Stimulated activated naive CD8-positive, alpha-beta T cell treated with anti-CD3 and anti-CD28 coated beads, Interleukin-15, Interleukin-2, amounts not matched to agents 100 U/mL and 50 U/mL, for 24 hours (primary cell): Measurements from ENCODE around the gene TMEM107.
"Not testable (repeated sequence)": the region's sequence is repeated elsewhere in the genome, so short reads cannot be mapped to it uniquely, and the experiment has no call there.

Experiments
- ATAC-seq: fragments of 150-1000 bp; cut with Tn5 transposase; one replicate; pipeline ENCODE4 v1.10.0; 2021
- DNase-seq: peaks from one replicate; pipeline ENCODE4 v3.0.0; 2021

TMEM107 gene

DNA sequence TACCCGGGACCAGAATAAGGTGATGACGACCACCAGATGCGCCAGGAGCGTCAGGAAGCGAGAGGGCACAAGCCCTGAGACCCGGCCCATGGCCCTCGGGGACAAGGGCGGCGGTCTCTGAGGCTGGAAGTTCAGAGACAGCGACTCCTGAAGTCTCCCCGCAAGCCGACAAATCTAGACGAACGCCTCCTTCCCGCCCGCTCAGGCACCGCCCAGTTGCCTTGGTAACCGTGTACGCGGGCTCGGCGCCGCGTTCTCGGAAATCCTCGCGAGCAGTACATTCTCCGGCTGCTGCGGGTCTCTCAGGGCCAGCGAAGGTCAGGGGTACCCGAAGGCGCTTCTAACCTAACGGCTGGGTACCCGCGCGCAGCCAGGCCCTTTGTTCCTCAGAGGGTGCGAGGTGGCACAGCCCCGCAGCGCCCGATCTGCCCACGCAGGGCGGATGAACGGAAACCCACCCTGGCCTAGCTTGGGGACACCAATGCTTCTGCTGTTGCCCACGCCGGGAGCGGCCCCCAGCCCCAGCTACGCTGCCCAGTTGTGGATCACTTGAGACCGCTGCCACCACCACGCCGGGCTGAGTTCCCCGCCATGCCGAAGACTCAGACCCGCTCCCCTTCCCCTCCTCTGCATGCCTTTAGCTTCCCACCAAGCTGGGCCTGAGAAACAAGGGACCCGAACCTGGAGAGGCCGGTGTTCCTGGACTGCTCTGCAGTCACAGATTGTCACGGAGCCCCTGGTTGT lies at the start of gene TMEM107:
Gene TMEM107, minus strand, starts transcription at position 184 of the 744 bp plus-strand sequence. Its CDS starts 94 bp downstream, at position 90.
- DNase-seq (peak; percentile 91), ATAC-seq (peak; percentile 69)

DNA sequence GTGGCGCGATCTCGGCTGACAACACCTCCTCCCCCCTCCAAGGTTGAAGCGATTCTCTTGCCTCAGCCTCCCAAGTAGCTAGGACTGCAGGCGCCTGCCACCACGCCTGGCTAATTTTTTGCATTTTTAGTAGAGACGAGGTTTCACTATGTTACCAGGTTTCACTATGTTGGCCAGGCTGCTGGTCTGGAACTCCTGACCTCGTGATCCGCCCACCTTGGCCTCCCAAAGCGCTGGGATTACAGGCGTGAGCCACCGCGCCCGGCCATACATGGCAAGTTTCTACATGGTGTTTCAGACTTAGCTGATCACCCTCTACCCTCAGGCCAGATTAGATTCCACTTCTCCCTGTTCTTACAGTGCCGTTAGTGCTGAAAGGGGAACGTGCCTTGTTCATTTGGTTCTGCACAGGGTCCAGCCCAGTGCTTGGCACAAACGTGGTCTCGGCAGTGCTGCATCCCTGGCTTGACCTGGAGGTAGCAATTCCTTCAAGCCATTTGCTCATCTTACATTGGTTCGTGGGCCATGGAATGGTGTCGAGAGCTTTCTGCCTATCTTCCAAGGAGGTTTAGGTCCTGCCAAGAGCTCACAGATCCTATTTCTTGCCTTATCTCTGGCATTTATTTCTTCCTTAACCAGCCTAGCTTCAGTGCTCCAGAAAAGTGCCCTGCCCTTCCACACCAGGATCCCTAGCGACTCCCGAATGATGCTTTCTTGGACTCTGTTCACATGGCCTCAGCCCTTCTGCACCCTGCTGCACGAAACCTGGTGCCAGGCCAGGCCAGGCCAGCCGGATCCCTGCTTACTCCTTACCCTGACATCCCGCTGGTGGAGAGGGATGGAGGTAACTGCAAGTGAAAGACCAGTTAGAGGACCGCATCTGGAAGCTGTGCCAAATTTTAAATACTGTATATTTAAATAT lies 49.0 kb upstream of the TMEM107 start:
- ATAC-seq = no peak
- no peak for DNase-seq

DNA sequence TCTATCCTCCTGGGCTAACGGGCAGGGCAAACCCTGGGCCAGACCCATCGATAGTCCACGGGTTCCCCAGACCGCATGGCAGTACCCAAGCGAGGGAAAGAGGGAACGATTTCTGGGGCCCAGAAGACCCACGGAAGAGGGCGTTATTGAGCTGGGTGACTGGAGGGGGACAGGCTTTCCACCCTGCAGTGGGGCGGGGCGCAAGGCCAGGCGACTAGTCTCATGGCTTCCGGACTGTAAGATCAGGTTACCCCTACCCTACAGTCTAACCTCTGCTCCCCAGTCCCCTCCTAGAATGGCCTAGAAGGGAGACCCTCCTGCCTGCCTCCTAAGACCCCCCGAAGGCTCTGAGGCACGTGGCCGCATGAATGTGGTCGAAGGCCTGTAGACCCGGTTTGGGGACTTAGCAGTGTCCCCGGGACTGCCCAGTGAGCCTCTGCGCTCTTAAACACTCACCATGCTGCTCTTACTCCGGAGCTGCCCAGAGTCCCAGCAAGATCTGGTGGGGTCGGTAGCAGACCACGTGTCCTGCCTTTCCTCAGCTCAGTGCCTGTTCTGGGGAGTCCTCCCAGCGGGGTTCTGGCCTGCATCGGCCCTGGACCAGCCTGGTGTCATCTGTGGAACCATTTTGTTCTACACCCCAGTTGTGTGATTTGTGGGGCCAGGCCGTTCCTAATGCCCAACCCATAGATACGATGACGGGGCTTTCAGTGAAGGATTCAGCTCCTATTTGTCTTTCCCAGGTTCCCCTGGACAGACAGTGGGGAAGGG lies 47.4 kb upstream of the TMEM107 start:
- peak; percentile 2 for ATAC-seq

DNA sequence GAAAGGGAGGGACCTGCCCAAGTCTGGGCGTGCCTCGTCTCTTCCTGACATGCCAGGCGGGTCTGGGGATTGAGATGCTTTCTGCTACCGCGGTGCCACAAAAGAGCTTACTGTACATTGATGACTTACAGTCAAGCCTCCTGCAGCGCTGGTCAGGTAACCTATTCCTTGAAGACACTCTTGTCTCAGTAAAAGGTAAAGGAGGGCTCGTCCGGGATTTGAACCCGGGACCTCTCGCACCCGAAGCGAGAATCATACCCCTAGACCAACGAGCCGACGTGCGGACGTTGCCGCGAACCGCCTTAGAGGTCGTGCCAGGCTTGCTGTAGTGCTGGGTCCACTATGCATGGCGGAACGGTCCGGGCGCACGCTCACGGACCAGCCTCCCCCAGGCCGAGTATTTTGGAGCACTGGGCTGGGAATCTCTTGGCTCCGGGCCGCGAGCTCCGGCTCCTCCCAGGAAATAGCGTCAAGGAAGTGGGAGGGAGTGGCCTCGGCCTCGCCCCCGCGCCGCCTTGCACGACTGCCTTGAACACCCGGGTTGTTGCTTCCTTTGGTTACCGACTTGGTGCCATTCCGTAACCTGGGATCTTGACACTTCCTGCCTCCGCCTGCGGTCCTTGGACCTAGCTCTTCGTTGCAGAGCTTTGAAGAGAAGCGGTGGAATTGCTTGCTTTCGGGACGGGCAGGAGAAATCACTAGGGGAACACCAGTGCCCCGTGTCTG lies 46.6 kb upstream of the TMEM107 start:
- peak; percentile 91 for DNase-seq
- peak; percentile 45 for ATAC-seq

More for the DNA sequence above, 47.4 kb upstream of the TMEM107 start:
- peak; percentile 72 for DNase-seq

DNA sequence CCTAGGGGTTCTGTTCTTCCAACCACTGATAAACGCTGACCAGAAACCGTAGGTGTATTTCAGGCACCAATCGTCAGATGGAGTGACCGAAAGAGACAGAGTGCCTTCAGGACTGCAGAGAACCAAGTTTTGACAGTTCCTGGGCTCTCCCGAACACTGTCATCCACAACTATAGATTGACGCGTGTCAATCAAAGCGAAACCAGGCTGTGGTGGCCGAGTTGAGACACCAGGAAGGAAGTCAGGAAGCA lies 46.1 kb upstream of the TMEM107 start:
- DNase-seq (no peak), ATAC-seq (peak; percentile 33)

DNA sequence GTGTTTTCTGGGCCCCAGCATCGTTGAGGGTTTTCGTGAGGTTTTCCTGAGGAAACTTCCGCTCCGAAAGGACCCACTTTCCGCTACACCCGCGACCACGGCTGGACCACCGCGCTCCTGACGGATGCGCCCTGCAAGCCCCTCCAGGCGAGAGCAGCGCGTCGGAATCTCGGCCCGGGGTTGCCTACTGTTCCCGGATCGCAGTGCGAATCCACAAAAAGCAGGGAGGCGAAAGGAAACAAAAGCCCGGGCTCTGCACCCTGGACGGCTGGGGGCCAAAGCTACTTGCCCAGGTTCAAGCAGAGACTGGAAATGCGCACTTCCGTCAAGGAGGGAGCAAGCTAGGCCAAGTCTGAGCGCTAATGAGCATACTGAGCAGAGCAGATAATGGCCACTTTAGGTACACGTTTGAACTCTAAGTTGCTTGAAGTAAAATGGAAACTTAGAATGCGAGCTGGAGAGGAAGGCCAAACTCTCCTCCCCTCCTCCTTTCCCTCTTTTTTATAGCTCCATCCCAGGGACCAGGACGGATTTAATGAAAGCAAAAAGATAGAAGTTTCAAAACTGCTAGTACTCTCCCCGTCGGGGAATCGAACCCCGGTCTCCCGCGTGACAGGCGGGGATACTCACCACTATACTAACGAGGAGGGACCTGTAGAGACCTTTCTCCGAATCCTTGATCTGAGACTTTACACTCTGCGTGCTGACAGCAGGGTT lies 45.6 kb upstream of the TMEM107 start:
- peak; percentile 89 for DNase-seq

DNA sequence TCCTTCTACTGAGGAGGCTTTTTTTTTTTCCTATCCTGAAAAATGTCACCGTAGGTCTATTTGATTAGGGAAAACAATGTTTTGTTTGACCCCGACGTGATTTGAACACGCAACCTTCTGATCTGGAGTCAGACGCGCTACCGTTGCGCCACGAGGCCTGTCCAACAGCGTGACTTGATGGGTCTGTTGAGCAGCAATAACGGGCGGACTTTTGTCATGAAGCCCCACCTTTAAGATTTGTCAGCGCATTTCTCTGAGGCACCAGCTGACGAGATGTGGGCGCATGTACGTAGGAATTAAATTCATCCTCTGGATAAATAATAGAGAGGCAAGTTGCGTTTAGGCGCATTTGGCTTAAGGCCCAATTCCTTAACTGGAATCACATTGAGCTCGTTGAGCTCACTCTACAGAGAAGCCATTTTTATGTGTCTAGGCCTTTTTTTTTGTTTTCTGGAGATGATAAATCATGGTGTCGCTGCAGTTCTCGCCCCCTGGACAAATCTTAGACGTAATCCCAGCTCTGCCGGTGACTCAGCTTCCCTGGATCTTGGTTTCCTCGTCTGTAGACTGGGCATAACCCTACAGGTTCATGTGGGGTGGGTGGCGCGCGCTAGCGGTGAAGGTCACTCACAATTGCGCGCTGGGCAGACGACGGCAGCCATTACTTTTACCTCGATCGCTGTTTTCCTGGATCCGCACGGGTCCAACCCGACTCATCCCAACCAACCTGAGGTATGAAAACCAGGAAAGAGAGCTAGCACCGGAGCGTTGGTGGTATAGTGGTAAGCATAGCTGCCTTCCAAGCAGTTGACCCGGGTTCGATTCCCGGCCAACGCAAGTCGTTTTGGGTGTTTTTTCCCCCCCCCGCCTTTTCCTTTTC lies 44.8 kb upstream of the TMEM107 start:
- DNase-seq (peak; percentile 91), ATAC-seq (peak; percentile 28)

More for the DNA sequence above, 45.6 kb upstream of the TMEM107 start:
- peak; percentile 51 for ATAC-seq

DNA sequence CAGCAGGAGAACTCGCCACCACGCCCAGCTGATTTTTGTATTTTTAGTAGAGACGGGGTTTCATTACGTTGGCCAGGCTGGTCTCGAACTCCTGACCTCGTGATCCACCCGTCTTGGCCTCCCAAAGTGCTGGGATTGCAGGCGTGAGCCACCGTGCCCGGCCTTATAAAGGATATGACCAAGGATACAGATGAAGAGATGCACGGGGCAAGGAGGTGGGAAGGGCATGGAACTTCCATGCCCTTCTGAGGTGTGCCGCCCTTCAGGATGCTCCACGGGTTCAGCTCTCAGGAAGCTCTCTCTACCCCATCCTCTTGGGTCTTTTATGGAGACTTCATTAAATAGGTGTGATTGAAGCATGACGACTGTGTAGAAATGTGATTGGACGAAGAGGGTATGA lies 37.8 kb upstream of the TMEM107 start:
- not testable (repeated sequence) for DNase-seq, ATAC-seq

DNA sequence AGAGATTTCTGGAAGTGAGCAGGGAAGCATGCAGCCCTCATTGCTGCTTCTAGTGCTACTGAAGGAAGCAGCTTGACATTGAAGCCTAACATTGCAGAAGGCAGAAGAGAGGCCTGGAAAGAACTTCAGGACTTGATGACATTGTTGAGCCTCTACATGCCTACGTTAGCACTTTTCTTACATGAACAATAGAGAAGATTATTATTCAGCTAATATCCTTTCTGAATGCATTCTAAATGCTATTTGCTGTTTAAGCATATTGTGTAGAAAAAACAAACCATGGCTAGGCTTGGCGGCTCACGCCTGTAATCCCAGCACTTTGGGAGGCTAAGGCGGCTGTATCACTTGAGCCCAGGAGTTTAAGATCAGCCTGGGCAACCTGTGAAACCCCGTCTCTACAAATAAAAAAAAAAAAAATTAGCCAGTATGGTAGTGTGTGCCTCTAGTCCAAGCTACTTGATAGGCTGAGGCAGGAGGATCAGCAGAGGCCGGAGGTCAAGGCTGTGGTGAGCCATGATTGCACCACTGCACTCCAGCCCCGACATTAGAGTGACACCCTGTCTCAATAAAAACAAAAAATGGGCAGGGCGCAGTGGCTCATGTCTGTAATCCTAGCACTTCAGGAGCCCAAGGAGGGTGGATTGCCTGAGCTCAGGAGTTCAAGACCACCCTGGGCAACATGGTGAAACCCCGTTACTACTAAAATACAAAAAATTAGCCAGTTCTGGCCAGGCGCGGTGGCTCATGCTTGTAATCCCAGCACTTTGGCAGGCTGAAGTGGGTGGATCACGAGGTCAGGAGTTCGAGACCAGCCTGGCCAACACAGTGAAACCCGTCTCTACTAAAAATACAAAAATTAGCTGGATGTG lies 36.4 kb upstream of the TMEM107 start:
- ATAC-seq = no peak
- DNase-seq = no peak

DNA sequence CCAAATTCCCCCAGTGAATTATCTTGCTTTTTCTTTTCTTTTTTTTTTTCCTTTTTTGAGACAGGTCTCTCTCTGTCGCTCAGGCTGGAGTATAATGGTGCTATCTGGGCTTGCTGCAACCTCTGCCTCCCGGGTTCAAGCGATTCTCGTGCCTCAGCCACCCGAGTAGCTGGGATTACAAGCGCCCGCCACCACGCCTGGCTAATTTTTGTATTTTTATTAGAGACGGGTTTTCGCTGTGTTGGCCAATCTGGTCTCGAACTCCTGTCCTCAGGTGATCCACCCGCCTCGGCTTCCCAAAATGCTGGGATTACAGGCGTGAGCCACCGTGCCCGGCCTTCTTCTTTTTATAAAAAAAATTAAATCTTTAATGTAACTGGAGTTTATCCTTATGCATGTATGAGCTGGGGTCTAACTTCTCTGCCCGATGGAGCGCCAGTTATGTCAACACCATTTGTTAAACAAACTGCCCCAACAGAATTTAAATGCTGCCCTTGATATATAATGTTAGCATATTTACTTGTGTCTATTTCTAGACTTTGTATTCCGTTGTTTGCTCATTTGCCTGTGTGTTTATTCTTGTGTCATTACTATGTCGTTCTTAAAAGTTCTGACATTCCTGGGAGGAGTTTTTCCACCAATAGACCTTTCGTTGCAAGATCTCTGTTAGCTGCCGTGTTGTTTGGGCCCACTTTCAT lies 34.7 kb upstream of the TMEM107 start:
- peak; percentile 16 for ATAC-seq
- DNase-seq = peak; percentile 49

DNA sequence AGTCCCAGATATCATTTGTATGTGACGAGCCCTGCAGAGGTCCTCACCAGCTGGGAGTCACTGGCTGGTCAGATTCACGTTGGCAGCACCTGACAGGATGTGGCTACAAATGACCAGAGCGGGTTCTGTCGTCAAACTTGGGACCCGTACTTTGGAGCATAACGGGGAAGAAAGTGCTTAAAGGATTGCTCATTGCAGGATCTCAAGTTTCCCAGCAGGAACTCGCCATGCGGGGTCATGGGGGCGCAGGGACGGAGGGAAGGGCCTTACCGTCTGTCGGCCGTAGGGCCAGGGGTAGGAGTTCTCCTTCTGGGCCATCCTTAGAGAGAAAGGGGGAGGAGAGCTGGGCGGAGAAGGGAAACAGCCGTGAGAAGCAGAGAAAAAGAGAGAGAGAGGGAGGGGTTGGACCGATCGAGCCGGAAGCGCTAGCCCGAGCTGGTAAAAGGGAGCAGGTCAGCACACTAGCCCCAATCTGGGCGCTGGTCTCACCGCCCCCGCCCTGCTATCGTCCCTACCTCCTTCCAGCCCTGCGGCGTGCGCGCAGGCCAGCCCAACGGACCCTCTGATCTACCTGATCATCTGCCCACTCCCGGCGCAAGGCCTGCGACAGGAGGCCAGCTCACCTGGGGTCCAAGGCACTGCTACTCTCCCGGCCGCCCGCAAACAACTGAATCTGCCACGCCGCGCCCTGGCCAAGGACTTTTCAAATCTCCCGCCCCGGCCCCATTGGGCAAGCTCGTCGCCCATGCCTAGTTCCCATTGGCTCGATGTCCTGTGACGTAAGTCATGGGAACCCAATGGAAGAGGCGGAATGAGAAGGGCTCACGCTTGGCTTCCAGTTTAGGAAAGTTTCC lies 34.0 kb upstream of the TMEM107 start, which contains the start of gene AURKB:
Gene AURKB, minus strand, starts transcription at position 669 of the 854 bp plus-strand sequence. Its CDS starts 351 bp downstream, at position 318.
- peak; percentile 97 for ATAC-seq

DNA sequence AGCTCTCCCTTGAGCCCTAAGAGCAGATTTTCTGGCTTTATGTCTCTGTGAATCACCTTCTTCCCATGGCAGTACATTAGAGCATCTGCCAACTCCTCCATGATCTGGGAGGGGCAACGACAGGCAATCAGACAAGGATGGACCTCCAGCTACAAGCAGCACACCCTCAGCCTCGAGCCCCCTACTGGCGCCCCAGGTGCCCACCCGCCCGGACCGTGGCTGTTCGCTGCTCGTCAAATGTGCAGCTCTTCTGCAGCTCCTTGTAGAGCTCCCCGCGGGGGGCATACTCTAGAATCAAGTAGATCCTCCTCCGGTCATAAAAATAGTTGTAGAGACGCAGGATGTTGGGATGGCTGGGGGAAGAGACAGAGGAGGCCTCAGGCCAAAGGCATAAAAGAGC lies 30.4 kb upstream of the TMEM107 start:
- ATAC-seq (no peak), DNase-seq (no peak)

More for the DNA sequence above, 34.0 kb upstream of the TMEM107 start, which contains the start of gene AURKB:
- peak; percentile 94 for DNase-seq

DNA sequence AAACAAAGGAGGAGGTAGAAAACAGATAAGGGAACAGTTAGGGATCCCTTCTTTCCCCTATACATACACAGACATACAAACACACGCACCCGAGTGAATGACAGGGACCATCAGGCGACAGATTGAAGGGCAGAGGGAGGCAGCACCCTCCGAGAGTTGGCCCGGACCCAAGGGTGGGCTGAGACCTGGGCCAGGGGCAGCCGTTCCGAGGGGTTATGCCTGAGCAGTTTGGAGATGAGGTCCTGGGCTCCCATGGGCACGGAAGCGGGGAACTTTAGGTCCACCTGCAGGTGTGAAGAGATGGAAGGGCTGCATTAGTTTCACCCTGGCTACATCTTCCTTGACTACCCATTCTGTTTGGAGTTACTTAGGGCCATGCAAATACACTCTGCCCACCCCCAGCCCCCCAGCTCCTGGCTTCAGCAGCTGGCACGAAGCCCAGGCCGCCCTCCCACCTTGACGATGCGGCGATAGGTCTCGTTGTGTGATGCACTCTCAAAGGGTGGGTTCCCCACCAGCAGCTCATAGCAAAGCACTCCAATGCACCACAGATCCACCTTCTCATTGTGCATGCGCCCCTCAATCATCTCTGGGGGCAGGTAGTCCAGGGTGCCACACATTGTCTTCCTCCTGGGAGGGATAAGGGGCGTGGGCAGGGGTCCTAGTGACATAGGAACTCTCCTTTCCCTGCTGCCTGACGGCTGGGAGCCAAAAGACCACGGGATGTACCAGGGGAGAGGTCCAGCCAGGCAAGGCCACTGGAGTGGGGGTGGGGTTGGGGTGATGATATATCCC lies 28.8 kb upstream of the TMEM107 start:
- DNase-seq = no peak
- no peak for ATAC-seq

DNA sequence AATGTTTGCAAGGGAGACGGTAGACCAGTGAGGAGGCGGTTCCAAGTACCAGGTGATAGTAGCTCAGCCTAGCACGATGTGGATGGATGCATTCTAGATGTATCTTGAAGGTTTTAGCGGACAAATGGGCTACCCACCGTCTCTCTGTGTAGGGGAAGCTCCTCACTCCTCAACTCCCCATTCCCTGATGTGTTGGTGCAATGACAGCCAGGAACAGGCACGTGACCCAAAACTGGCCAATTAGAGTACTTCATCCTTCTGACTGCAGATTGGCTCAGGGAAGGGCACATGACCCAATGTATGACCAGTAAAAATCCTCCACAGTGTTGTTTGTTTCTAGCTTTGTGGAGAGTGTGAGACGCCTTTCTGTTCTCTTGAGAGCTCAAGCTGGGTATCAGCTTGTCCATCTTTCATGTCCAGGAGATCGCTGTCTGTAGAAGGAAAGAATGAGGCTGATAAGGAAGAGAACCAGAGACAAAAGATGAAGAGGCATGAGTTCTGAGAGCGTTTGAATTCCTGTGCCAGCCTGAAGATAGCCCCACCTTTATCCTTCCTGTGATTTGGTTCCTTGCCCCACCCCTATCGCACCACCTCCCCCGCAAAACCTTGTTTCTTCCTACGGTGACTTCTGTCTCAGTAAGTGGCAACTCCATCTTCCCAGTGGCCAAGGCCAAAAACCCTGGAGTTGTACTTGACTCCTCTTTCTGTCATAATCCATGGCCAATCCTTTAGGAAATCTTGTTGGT lies 16.1 kb upstream of the TMEM107 start:
- ATAC-seq = no peak
- DNase-seq = peak; percentile 59

DNA sequence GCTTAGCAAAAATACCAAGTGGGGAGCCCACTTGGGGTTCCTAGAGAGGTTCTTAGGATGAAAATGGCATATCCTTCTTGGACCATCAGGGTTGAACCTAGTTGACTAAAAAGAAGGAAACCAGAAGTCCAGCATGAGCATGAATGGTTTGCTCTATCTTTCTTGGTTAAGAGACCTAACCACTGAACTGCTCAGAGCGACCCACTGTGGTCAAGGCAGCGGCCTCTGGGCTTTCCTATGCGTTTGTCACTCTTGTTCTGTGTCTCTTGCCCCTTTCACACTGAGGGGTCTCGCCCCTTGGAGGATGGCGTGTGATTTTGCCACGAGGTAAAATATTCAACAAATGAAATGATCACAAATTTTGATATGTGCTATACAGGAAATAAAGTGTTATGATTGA lies 14.3 kb upstream of the TMEM107 start:
- DNase-seq = no peak
- no peak for ATAC-seq
